GM18517 (cell line): ENCODE measurements around the gene CLDN9.

Experiments
- ATAC-seq: cut with Tn5 transposase; IDR thresholded peaks from one replicate; pipeline ENCODE4 v1.9.1; 2021; ENCODE audit warnings: mild to moderate bottlenecking, moderate library complexity; ENCODE audit not compliant: unreplicated experiment

The CLDN9 gene

GRCh38 chr16:2974319-2975056 is 38.2 kb upstream of the CLDN9 start:
- no peak for ATAC-seq

GRCh38 chr16:2975161-2975795 is 37.4 kb upstream of the CLDN9 start:
- ATAC-seq = no peak

DNA sequence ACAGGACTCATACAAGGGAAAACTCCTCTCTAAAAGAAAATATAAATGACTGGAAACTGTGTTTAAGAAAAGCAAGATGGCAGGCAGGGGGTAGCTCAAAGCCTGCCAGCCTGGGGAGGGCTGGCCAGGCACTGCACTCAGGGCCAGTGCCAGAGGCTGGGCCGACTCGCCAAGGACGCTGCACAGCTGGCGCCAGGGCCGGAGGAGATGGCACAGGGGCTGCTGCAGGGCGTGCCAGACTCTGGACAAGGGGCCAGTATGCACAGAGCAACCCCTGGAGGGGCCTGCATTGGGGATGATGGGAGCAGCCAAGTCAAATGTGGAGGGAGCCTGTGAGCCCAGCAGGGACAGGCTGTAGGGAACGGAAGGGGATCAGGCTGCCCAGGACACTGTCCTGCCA is 36.5 kb upstream of the CLDN9 start:
- ATAC-seq = no peak

GRCh38 chr16:2976673-2977072 is 36.0 kb upstream of the CLDN9 start:
- ATAC-seq = no peak

DNA sequence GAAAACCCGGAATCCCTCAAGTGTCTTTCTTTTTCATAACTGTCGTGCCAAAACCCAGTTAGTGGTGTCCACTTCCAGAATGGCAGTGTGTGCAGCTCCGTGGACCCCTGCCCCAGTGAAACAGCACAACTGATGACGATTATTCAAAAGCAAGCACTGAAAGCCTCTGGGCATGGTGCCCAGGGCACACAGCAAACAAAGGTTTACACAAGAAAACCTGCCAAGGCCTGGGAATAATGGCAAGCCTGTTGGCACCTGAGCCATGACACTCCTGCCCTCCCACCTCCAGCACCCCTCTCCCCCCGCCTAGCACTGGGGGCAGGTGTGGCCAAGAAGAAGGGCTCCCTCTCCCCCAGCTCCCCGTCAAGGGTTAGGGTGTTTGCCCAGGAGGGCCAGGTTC is 35.3 kb upstream of the CLDN9 start:
- no peak for ATAC-seq

- ATAC-seq = peak; percentile 3
Measured at GRCh38 chr16:2979669-2980226, 33.0 kb upstream of the CLDN9 start.

- peak; percentile 70 for ATAC-seq
Measured at GRCh38 chr16:2980227-2981176, 32.2 kb upstream of the CLDN9 start, which contains the start of gene PKMYT1. TSS of gene PKMYT1 (minus strand) at chr16:2980446. CDS start at chr16:2979657, 789 bp downstream.

DNA sequence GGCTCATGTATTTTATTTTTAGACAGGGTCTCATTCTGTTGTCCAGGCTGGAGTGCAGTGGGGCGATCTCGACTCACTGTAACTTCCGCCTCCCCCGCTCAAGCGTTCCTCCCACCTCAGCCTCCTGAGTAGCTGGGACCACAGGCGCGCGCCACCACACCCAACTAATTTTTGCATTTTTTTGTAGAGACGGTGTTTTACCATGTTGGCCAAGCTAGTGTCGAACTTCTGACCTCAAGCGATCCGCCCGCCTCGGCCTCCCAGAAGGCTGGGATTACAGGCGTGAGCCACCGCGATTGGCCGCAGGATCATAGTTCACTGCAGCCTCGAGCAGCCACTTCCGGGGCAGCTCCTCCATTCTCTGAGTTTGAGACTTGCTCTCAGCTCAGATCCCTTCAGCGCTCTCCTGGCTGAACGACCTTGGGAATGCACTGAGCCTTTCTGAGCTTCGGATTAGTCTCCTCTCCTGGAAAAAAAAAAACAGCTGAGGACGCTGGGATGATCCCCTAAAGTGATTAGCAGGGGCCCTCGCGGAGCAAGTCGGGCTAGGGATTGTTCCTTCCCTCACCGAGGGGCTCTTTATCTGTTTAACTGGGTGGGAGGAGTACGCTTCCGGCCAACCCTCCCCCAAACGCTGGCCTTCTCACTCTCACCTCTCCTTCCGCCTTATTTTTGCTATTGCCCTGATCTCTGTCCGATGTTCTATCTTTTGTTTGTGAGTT is 31.4 kb upstream of the CLDN9 start:
- no peak for ATAC-seq

DNA sequence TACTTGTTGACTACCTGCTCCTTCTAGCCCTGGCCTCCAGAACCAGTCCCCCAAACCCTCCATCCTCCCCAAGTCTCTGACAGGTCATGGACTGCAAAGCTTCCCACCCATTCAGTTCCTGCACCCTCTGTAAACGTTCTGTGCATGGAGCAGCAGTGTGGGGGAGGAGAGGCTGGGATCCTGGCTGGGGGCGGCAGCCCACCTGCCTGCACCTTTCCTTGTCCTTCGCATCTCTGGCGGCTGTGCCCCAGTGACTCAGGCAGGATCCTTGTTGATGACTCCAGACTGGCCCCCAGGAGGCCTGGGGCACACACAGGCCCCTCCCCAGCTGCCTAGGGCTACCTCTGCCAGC is 30.8 kb upstream of the CLDN9 start:
- no peak for ATAC-seq

DNA sequence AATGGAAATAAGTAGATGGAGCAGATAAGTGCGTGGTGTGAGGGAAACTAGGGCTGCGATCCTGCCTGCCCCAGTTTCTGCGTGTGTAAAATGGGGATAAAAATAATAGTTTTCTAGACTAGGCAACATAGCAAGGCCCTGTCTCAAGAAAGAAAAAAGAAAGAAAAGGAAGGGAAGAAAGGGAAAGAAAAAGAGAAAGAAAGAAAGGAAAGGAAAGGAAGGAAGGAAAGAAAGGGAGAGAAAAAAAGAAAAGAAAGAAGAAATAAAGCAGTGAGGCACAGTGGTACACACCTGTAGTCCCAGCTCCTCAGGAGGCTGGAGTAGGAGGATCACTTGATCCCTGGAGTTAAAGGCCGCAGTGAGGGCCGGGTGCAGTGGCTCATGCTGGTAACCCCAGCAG is 30.3 kb upstream of the CLDN9 start:
- ATAC-seq = no peak

DNA sequence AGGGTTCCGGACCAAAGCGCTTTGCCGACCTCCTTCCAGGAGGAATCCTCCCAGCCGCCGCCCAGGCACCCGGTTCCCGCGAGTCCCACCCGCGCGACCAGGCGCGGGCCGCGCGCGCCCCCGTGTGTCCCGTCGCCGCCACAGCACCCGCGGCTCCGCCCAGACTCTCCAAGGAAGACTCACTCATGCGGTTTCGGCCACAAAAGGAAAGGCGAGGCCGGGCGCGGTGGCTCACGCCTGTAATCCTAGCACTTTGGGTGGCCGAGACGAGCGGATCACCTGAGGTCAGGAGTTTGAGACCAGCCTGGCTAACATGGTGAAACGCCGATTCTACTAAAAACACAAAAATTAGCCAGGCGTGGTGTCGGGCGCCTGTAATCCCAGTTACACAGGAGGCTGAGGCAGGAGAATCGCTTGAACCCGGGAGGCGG is 29.0 kb upstream of the CLDN9 start:
- no peak for ATAC-seq

- ATAC-seq = no peak
Measured at GRCh38 chr16:2985462-2985861, 27.3 kb upstream of the CLDN9 start.

GRCh38 chr16:2985893-2986355 is 26.8 kb upstream of the CLDN9 start:
- no peak for ATAC-seq

DNA sequence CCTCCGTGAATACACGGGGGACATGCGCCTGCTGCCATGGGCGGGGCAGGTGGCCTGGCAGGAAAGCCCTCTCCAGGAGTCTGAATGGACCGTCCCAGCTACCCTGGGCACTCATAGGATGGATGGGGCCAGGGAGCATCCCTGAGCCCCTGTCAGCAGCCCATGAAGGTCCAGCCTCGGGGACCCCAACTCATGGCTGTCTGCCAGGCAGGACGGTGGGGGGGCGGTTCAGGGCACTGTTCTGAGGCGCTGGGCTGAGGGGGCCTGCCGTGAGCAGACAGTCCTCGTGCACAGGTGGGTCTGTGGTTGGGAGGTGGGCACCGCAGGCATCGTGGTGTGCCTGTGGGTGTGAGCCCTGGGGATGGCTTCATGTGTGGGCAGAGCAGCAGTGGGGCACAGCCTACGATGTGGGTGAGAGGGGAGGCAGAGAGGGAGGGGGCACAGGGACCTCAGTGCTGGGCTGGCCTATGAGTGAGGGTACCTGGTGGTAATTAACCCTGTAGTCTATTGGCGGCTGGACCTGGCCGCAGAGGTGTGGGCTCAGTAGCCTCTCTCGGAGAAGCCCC is 26.0 kb upstream of the CLDN9 start:
- ATAC-seq = no peak

DNA sequence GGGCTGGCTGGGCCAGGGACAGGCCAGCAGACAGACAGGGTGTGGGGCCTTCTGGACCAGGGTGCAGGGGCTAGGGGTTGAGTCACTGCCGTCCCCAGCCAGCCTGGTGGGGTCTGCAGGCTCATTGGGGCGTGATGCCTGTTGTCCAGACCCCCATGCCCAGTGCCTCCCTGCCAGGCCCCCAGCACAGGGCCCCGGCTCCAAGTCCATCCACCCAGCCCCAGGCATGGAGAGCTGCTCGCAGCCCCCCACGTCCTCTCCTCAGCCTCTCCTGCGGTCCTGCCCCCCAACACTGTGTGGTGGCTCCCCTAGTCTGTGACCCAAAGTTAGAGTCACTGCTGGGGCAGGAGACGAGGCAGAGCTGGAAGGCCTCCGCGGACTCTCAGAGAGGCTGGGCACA is 25.4 kb upstream of the CLDN9 start:
- no peak for ATAC-seq

GRCh38 chr16:2987833-2988232 is 24.9 kb upstream of the CLDN9 start:
- ATAC-seq = no peak

DNA sequence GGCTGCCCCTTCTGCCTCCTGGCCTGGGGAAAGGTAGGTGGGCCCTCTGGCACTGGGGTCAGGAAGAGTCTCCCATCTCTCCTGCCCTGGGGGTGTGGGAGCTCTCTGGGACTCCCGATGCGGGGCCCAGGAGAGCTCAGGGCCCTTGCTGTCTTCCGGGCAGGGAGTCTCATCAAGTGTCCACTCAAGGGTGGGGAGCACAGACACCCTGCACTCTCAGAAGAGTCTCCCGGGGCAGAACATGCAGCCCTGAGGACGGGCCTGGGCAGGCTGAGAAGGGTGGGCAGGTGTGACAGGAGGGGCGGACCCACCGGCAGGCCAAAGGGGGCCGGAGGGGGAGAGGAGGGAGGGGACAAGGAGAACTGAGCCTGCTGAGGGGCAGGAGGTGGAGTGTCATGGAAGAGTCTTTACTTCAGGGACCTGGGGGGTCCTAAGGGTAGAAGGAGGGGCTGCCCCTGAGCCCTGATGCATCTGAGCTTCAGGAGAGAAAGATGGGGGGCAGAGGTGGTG is 24.1 kb upstream of the CLDN9 start:
- no peak for ATAC-seq

DNA sequence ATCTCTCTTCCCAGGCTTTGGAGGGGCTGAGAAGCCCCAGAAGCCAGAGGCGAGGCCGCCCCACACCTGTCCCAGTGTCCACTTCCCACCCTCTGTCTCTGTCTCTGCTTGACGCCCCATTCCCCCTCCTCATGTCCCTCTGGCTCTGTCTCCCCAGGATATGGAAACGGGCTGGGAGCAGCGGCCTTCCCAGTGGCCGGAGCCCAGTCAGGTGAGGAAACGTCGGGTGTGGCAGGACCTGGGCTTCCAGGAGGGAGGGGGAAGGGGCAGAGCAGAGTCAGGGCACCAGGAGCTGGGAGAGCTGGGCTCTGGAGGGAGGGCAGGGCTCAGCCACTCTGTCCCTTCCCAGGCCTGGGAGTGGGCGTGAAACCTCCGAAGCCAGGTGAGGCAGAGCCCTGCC is 21.8 kb upstream of the CLDN9 start:
- no peak for ATAC-seq

- no peak for ATAC-seq
Measured at GRCh38 chr16:2991566-2992261, 21.0 kb upstream of the CLDN9 start.
